ENCODE data around the gene KRTAP19-1.
"Not testable (repeated sequence)": the region's sequence is repeated elsewhere in the genome, so short reads cannot be mapped to it uniquely, and the experiment has no call there.

KRTAP19-1 gene

DNA sequence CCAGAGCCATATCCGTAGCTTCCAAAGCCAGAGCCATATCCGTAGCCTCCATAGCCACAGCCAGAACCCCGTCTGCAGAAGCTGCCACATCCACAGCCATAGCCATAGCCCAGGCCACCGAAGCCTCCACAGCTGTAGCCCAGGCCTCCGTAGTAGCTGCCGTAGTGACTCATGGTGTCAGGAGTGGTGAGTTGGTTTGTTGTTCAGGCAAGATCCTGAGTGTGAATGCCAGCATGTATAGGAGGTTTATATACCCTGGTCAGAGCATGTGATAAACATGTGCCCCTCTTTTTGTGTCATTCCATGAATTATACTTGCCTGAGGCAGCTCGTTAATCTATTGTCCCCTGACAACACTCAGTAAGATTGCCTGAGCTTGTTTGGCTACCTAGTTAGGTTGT, at the start of gene KRTAP19-1:
KRTAP19-1 (minus strand) TSS at position 223 of the 400 bp plus-strand sequence; CDS start at position 173, 50 bp downstream.
- no peak for DNase-seq

DNA sequence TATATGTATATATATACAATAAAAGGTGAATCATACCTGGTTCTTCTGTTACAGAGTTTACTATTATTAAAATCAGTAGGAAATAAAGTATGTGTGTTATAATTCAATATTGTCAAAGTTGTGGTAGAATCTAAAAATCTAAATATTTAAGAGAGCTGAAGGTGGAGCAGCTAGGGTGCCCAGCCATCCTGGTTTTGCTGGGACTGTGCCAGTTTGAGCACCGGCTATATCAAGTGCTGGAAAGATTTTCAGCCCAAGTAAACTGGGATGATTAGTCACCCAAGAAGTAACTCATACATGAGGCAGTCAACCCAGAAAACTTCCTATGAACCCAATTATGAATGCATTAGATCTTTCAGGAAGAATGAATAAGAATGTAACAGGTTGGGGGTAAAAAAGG, 38.7 kb upstream of the KRTAP19-1 start:
- DNase-seq, result no peak

GRCh38 chr21:30515681-30516080, 35.5 kb upstream of the KRTAP19-1 start:
- no peak for DNase-seq

DNA sequence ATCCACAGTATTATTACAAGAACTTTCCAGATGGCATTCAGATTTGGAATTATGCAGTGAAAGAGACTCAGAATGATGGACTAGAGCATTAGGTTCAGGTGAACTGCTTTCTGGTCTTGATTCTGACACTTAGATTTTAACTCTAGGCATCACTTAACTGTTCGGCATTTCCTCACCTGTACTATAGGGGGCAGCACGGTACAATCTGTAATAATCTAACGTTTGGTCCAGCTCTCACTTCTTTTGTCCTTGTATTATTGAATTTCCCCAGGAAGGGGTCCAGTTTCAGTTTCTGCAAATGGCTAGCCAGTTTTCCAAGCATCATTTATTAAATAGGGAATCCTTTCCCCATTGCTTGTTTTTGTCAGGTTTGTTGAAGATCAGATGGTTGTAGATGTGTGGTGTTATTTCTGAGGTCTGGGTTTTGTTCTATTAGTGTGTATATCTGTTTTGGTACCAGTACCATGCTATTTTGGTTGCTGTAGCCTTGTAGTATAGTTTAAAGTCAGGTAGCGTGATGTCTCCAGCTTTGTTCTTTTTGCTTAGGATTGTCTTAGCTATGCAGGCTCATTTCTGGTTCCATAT, 25.5 kb upstream of the KRTAP19-1 start:
- not testable (repeated sequence) for DNase-seq

DNA sequence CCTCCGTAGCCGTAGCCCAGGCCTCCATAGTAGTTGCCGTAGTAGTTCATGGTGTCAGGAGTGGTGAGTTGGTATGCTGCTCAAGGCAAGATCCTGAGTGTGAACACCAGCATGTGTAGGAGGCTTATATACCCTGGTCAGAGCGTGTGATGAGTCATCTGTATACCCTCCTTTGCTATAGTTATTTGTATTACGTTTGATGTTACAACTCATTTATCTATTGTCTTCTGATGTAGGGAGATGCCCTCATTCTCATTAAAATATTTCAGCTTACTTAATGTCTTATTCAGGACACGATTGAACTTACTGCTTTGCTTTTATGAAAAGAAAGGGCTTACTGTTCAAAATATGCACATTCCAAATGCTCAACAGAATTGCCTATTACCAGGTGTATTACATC, 21.9 kb upstream of the KRTAP19-1 start, which contains the start of gene KRTAP19-5:
KRTAP19-5 (minus strand) TSS at position 101 of the 400 bp plus-strand sequence; CDS start at position 50, 51 bp downstream.
- no peak for DNase-seq

DNA sequence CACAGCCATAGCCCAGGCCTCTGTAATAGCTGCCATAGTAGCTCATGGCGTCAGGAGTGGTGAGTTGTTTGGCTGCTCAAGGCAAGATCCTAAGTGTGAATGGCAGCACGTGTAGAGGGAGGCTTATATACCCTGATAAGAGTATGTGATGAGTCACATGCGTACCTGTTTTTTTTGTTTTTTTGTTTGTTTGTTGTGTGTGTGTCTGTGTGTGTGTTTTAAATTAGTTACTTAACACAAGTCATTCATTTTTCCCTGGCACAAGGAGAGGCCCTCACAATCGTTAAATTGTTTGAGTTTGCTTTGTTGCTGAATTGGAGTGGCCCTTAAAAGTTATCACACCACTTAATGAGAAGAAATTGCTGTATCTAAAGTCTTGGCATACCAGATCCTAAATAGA, 16.9 kb upstream of the KRTAP19-1 start, which contains the start of gene KRTAP19-4:
KRTAP19-4 (minus strand) TSS at position 101 of the 400 bp plus-strand sequence; CDS start at position 46, 55 bp downstream.
- DNase-seq, result no peak

- no peak for DNase-seq
These were observed 11.8 kb upstream of the KRTAP19-1 start, which contains the start of gene KRTAP19-3 for GRCh38 chr21:30491963-30492428. KRTAP19-3 (minus strand) TSS chr21:30492013; CDS start chr21:30491957, 56 bp downstream.

DNA sequence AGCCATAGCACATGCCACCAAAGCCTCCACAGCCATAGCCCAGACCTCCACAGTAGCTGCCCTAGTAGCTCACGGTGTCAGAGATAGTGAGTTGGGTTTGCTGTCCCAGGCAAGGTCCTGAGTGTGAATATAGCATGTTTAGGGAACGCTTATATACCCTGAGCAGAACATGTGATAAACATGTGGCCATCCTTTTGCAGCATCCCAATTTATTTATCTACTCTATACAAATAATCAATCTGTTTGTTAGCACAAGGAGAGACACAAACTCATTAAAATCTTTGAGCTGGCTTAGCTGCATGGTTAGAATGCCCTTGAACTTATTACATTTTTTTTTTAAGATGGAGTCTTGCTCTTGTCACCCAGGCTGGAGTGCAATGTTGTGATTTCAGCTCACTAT, 7.2 kb upstream of the KRTAP19-1 start, which contains the start of gene KRTAP19-2:
KRTAP19-2 (minus strand) TSS at position 101 of the 400 bp plus-strand sequence; CDS start at position 13, 88 bp downstream.
- no peak for DNase-seq

- no peak for DNase-seq
These were observed 6.0 kb upstream of the KRTAP19-1 start for GRCh38 chr21:30486180-30486579.

- no peak for DNase-seq
These were observed 2.0 kb upstream of the KRTAP19-1 start for GRCh38 chr21:30482130-30482529.

GRCh38 chr21:30479259-30479658, 908 bp downstream of the KRTAP19-1 start:
- no peak for DNase-seq

GRCh38 chr21:30478004-30478403, 2.2 kb downstream of the KRTAP19-1 start:
- DNase-seq, result no peak

GRCh38 chr21:30468900-30469714, 11.1 kb downstream of the KRTAP19-1 start:
- no peak for DNase-seq

GRCh38 chr21:30463713-30464112, 16.5 kb downstream of the KRTAP19-1 start:
- DNase-seq, result peak; percentile 0

DNA sequence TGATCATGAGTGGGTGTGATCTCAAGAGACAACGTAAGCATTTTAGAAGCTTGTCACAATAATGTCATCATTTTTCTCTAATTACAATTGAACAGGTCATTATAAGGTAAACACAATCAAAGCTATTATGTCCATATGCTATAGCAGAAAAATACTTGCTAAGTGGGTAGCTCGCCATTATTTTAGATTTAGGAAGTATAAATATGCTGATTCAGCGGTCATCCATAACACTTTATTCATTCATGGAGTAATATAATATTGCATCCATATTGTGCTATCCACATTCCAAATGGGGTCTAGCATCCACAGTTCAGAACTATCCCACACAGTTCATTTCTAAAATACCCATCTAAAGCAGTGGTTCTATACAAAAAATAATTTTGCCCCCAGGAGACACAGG, 31.7 kb downstream of the KRTAP19-1 start:
- DNase-seq, result no peak

DNA sequence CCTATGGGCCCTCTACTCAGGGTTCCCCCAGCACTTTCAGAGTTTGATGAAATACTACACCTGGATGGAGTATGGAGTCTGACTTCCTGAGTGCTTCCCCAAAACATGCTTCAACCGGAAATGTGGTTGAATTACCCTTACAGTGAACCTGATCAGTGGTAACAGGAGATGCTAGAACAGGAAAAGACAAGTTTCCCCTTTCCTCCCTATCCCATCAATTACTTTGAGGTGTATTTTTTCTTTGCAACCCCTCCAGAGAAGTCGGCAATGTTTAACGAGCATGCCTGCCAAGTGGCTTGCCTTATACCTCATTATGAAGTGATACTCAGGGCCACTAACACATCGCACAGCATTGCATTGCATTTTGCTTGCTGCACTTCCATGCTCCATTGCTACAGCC, 33.1 kb downstream of the KRTAP19-1 start:
- no peak for DNase-seq

- no peak for DNase-seq
These were observed 36.0 kb downstream of the KRTAP19-1 start for GRCh38 chr21:30444204-30444603.

GRCh38 chr21:30443226-30443625, 36.9 kb downstream of the KRTAP19-1 start:
- DNase-seq, result no peak

DNA sequence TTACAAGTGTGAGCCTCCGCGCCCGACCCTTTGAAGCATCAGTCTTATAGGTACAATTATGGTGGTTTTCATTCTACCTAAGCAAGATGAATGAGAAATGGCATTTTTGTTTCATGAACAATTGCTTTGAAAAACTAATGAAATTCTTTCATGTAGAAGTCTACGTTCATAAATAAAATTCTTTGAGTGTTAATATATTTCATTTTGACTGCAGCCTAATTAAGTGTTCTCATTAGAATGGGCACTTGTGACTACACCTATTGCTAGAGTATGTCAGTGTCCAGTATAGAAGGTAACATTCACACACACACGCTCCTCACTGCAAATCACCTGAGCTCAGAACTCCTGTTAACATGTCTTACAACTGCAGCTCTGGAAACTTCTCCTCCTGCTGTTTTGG, 40.2 kb downstream of the KRTAP19-1 start, which contains the start of gene KRTAP15-1:
KRTAP15-1 (plus strand) TSS at position 301 of the 400 bp plus-strand sequence; CDS start at position 354, 53 bp downstream.
- DNase-seq, result no peak

DNA sequence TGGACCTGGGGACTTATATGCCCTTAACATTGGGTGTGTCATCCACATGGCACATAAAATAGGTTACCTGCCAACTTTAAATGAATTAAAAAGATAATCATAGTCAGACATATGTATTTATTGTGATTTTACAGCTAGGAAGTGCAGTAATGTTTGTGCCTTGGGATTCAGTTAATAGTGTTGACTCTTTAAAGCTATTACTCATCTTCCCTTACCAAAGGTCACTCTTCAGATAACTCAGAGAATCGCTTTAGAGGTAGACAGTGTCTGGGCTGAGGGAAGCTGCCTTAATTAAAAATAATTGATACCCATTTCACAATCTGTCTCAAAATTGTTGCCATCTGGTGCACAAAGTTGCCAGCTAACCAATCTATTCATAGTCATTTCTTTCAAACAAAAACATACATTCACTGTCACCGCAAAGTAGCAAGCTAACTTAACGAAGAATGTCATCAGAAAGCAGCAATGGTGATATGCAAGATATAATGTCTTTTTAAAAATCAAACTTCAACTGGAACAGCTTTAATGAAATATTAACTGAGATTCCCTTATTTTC, 43.1 kb downstream of the KRTAP19-1 start:
- DNase-seq, result peak; percentile 77

- DNase-seq, result peak; percentile 4
These were observed 46.0 kb downstream of the KRTAP19-1 start for GRCh38 chr21:30434033-30434631.

DNA sequence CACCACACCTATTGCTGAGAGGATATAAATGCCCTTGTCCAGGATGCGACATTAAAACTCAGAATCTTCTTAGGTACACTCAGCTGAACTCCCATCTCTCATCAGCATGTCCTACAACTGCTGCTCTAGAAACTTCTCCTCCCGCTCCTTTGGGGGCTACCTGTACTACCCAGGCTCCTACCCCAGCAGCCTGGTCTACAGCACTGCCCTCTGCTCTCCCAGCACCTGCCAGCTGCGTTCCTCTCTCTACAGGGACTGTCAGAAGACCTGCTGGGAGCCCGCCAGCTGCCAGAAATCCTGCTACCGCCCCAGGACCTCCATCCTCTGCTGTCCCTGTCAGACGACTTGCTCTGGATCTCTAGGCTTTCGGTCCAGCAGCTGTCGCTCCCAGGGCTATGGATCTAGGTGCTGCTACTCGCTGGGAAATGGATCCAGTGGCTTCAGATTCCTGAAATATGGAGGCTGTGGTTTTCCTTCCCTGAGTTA, 50.0 kb downstream of the KRTAP19-1 start, which contains the start of gene KRTAP13-4:
KRTAP13-4 (plus strand) TSS at position 51 of the 486 bp plus-strand sequence; CDS start at position 107, 56 bp downstream.
- DNase-seq, result no peak
